GM23248 (cell line): ENCODE data around the gene ACTA1.

Experiments used
- EZH2 ChIP-seq: fragments of 200-600 bp; sonication (generic); IDR thresholded peaks from 2 replicates; pipeline ENCODE4 v1.6.1; 2018; ENCODE audit warnings: antibody characterized with exemption, mild to moderate bottlenecking; ENCODE audit not compliant: insufficient read depth, poor library complexity, severe bottlenecking
- EZH2phosphoT487 ChIP-seq: fragments of 200-600 bp; sonication (generic); IDR thresholded peaks from 2 replicates; pipeline ENCODE4 v1.6.1; 2018; ENCODE audit warnings: antibody characterized with exemption, moderate library complexity, mild to moderate bottlenecking, low read depth; ENCODE audit not compliant: insufficient read depth

GRCh38 chr1:229427572-229427971 lies 6.3 kb downstream of the ACTA1 start:
- TF ChIP-seq EZH2, result no peak
- TF ChIP-seq EZH2phosphoT487, result no peak
